ENCODE data around the gene PNKP.

PNKP gene

DNA sequence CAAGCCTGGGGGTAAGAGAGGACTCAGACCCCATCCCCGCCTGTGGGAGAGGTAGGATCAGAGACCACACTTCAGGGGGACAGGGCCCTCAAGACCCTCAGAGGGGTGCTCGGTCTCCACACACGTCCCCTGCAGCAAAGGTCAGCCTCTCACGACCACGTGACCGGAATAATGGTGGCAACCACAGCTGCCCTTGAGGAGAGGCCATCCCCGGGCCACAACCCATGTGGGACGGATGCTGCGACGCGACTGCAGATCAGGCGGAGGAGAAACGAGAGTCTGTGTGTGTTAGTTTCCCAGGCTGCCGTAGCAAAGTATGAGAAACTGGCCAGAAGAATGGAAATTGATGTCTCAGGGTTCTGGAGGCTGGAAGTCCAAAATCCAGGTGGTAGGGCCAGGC, 40.3 kb downstream of the PNKP start:
- no peak overlapping the region for H3K4me2 ChIP-seq (ENCODE audit: low read depth, low read length, poor library complexity, severe bottlenecking)
- no peak overlapping the region for H3K4me3 ChIP-seq (ENCODE audit: low read length, poor library complexity, severe bottlenecking)
- no peak overlapping the region for H2AFZ ChIP-seq (ENCODE audit: low read length)
- H3K9me3 ChIP-seq (ENCODE audit: insufficient read depth, low read depth, low read length), result no peaks in the 10 kb centered on the region
- H3K36me3 ChIP-seq (ENCODE audit: insufficient read depth, low read length), result peaks cover 12% of the 10 kb centered on the region; the same call in 1 of the 2 replicates
- H3K9me2 ChIP-seq (replicated peaks; ENCODE audit: low read depth, low read length), result no peaks in the 10 kb centered on the region
- no peak for TF ChIP-seq EZH2phosphoT487 (IDR thresholded peaks at IDR 0.05; ENCODE audit: borderline replicate concordance)
- TF ChIP-seq, protein P1, sequence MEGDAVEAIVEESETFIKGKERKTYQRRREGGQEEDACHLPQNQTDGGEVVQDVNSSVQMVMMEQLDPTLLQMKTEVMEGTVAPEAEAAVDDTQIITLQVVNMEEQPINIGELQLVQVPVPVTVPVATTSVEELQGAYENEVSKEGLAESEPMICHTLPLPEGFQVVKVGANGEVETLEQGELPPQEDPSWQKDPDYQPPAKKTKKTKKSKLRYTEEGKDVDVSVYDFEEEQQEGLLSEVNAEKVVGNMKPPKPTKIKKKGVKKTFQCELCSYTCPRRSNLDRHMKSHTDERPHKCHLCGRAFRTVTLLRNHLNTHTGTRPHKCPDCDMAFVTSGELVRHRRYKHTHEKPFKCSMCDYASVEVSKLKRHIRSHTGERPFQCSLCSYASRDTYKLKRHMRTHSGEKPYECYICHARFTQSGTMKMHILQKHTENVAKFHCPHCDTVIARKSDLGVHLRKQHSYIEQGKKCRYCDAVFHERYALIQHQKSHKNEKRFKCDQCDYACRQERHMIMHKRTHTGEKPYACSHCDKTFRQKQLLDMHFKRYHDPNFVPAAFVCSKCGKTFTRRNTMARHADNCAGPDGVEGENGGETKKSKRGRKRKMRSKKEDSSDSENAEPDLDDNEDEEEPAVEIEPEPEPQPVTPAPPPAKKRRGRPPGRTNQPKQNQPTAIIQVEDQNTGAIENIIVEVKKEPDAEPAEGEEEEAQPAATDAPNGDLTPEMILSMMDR (conservative IDR thresholded peaks at IDR 0.05; ENCODE audit: low read length), result no peak
- peaks cover 3% of the 10 kb centered on the region for H4K20me1 ChIP-seq (ENCODE audit: insufficient read depth, low read length, poor library complexity, severe bottlenecking)
- no peaks in the 10 kb centered on the region for H3F3A ChIP-seq (ENCODE audit: low read depth)
- H3K9ac ChIP-seq (ENCODE audit: low read depth, low read length, poor library complexity, severe bottlenecking), result no peak overlapping the region
- H3K27me3 ChIP-seq (ENCODE audit: insufficient read depth, low read length, poor library complexity, severe bottlenecking), result no peaks in the 10 kb centered on the region
- peaks cover 19% of the 10 kb centered on the region for H3K4me1 ChIP-seq (ENCODE audit: insufficient read depth, low read length, poor library complexity, severe bottlenecking)
- H3K79me2 ChIP-seq (ENCODE audit: insufficient read depth, low read length), result peaks cover 16% of the 10 kb centered on the region; the same call in 1 of the 2 replicates

DNA sequence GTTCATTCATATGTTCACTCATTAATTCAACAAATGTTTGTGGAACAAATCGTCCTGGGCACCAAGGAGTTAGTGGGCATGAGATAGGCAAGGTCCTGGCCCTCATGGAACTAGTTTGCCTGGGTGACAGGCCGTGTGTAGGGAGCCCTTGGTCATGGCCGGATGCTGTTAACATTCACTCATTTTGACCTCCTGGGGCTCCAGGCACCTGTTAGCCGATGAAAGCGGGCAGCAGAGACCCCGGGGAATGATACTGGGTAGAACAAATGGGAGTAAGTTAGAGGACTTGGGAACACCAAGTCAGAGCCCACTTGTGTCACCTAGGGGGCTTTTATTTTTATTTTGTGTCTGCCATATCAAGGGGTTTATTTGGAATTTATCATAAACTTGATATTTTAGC, 42.7 kb downstream of the PNKP start:
- H3K4me1 ChIP-seq (ENCODE audit: insufficient read depth, low read length, poor library complexity, severe bottlenecking), result peaks cover under 1% of the 10 kb centered on the region
- H3K9ac ChIP-seq (ENCODE audit: low read depth, low read length, poor library complexity, severe bottlenecking), result no peak overlapping the region
- no peak overlapping the region for H3K4me3 ChIP-seq (ENCODE audit: low read length, poor library complexity, severe bottlenecking)
- H3K36me3 ChIP-seq (ENCODE audit: insufficient read depth, low read length), result no peaks in the 10 kb centered on the region; the same call in 1 of the 2 replicates
- H3F3A ChIP-seq (ENCODE audit: low read depth), result no peaks in the 10 kb centered on the region
- no peak overlapping the region for H3K4me2 ChIP-seq (ENCODE audit: low read depth, low read length, poor library complexity, severe bottlenecking)
- no peak overlapping the region for H2AFZ ChIP-seq (ENCODE audit: low read length)
- peaks cover 6% of the 10 kb centered on the region for H4K20me1 ChIP-seq (ENCODE audit: insufficient read depth, low read length, poor library complexity, severe bottlenecking)
- H3K27me3 ChIP-seq (ENCODE audit: insufficient read depth, low read length, poor library complexity, severe bottlenecking), result no peaks in the 10 kb centered on the region
- H3K79me2 ChIP-seq (ENCODE audit: insufficient read depth, low read length), result peaks cover 29% of the 10 kb centered on the region
- H3K9me2 ChIP-seq (replicated peaks; ENCODE audit: low read depth, low read length), result no peaks in the 10 kb centered on the region
- H3K9me3 ChIP-seq (ENCODE audit: insufficient read depth, low read depth, low read length), result no peaks in the 10 kb centered on the region
- TF ChIP-seq, protein P1 (conservative IDR thresholded peaks at IDR 0.05; ENCODE audit: low read length), result no peak
- no peak for TF ChIP-seq EZH2phosphoT487 (IDR thresholded peaks at IDR 0.05; ENCODE audit: borderline replicate concordance)

DNA sequence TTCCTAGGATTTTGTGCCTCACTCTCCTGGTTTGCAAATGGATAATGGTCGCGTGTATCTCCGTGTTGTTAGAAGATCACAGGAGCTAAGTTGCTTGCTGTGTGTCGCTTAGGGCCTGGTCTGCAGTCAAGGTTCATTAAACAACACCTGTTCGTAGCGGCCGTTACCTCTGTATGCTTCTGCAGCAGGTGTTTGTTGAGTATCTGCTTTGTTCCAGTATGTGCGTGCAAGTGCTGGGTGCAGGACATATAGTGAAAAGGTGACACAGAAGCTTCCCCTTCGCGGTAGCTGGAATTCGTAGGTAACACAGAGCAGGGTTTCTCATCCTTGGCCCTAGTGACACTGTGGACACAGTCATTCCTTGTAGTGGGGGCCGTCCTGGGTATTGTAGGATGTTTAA, 43.9 kb downstream of the PNKP start:
- Histone ChIP-seq H3K9me2 (replicated peaks; ENCODE audit: low read depth, low read length) (no peaks in the 10 kb centered on the region), H3K4me1 (ENCODE audit: insufficient read depth, low read length, poor library complexity, severe bottlenecking) (peaks cover 12% of the 10 kb centered on the region), H3K4me2 (ENCODE audit: low read depth, low read length, poor library complexity, severe bottlenecking) (no peak overlapping the region), H4K20me1 (ENCODE audit: insufficient read depth, low read length, poor library complexity, severe bottlenecking) (peaks cover 9% of the 10 kb centered on the region), H3K27me3 (ENCODE audit: insufficient read depth, low read length, poor library complexity, severe bottlenecking) (no peaks in the 10 kb centered on the region), H3K9ac (ENCODE audit: low read depth, low read length, poor library complexity, severe bottlenecking) (no peak overlapping the region), H3K79me2 (ENCODE audit: insufficient read depth, low read length) (peaks cover 41% of the 10 kb centered on the region), H3F3A (ENCODE audit: low read depth) (no peaks in the 10 kb centered on the region), H3K9me3 (ENCODE audit: insufficient read depth, low read depth, low read length) (no peaks in the 10 kb centered on the region), H3K36me3 (ENCODE audit: insufficient read depth, low read length) (no peaks in the 10 kb centered on the region; the same call in 1 of the 2 replicates), H2AFZ (ENCODE audit: low read length) (no peak overlapping the region), H3K4me3 (ENCODE audit: low read length, poor library complexity, severe bottlenecking) (no peak overlapping the region)
- TF ChIP-seq, protein P1 (conservative IDR thresholded peaks at IDR 0.05; ENCODE audit: low read length), result no peak
- no peak for TF ChIP-seq EZH2phosphoT487 (IDR thresholded peaks at IDR 0.05; ENCODE audit: borderline replicate concordance)
